AG08395 (cell line): Measurements from ENCODE around the gene SLC12A3.

Source experiments
- DNase-seq: peaks from one replicate; pipeline ENCODE4 v3.0.0; 2012; ENCODE audit warnings: mixed read lengths, low spot score

The SLC12A3 gene

GRCh38 chr16:56847173-56847910, 17.7 kb upstream of the SLC12A3 start:
- peak; percentile 13 for DNase-seq

- peak; percentile 69 for DNase-seq
These were observed 16.7 kb upstream of the SLC12A3 start for GRCh38 chr16:56848029-56848936.

- DNase-seq, result peak; percentile 84
These were observed 15.9 kb upstream of the SLC12A3 start for GRCh38 chr16:56848955-56849689.

- DNase-seq, result no peak
These were observed 15.0 kb upstream of the SLC12A3 start for GRCh38 chr16:56849690-56850680.

GRCh38 chr16:56851671-56852400, 13.2 kb upstream of the SLC12A3 start:
- peak; percentile 22 for DNase-seq

GRCh38 chr16:56852401-56852730, 12.6 kb upstream of the SLC12A3 start:
- no peak for DNase-seq

GRCh38 chr16:56852968-56853367, 12.0 kb upstream of the SLC12A3 start:
- DNase-seq, result no peak

GRCh38 chr16:56855201-56855600, 9.8 kb upstream of the SLC12A3 start:
- no peak for DNase-seq

GRCh38 chr16:56855946-56856345, 9.1 kb upstream of the SLC12A3 start:
- DNase-seq, result no peak

- no peak for DNase-seq
These were observed 8.0 kb upstream of the SLC12A3 start for GRCh38 chr16:56856876-56857447.

- no peak for DNase-seq
These were observed 6.6 kb upstream of the SLC12A3 start for GRCh38 chr16:56858374-56858773.

- no peak for DNase-seq
These were observed 5.4 kb upstream of the SLC12A3 start for GRCh38 chr16:56859636-56860035.

GRCh38 chr16:56860226-56861020, 4.6 kb upstream of the SLC12A3 start:
- DNase-seq, result no peak

- no peak for DNase-seq
These were observed 3.9 kb upstream of the SLC12A3 start for GRCh38 chr16:56861092-56861610.

- no peak for DNase-seq
These were observed 3.3 kb upstream of the SLC12A3 start for GRCh38 chr16:56861756-56862155.

- DNase-seq, result no peak
These were observed 2.2 kb upstream of the SLC12A3 start for GRCh38 chr16:56862776-56863175.

GRCh38 chr16:56865394-56866062, 521 bp downstream of the SLC12A3 start:
- no peak for DNase-seq

GRCh38 chr16:56866955-56867830, 2.2 kb downstream of the SLC12A3 start:
- peak; percentile 70 for DNase-seq
